ENCODE data around the gene ABCC1.

DNA sequence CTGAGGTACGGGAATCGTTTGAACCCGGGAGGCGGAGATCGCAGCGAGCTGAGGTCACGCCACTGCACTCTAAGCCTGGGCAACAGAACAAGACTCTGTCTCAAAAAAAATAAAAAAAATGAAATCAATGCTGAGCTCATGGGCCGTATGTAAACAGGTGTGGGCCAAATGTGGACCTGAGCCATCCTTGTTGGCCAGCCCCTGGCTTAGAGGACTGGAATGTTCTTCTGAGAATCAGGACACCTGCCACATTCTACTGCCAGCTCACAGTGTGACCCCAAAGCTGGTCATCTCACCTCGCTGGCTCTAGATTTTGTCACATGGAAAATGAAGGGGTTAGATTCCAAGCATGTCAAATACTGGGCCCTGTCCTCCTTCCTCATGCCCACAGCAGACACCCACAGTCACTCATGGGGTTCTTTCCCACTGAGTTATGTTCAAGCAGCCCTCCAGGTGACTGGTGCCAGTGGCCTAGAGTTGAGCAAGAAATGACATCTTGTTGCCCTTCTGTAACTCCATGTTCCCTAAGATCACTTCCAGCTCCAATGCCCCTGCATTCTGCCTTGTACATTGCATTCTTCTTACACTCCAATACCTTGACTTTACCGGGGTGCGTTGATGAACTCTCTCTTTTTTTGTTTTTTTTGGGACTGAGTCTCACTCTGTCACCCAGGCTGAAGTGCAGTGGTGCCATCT lies 110.6 kb downstream of the ABCC1 start:
- TF ChIP-seq EZH2 (IDR thresholded peaks at IDR 0.05; ENCODE audit: borderline replicate concordance, low read depth, low read length, severe bottlenecking), result no peak
- TF ChIP-seq, protein P1, sequence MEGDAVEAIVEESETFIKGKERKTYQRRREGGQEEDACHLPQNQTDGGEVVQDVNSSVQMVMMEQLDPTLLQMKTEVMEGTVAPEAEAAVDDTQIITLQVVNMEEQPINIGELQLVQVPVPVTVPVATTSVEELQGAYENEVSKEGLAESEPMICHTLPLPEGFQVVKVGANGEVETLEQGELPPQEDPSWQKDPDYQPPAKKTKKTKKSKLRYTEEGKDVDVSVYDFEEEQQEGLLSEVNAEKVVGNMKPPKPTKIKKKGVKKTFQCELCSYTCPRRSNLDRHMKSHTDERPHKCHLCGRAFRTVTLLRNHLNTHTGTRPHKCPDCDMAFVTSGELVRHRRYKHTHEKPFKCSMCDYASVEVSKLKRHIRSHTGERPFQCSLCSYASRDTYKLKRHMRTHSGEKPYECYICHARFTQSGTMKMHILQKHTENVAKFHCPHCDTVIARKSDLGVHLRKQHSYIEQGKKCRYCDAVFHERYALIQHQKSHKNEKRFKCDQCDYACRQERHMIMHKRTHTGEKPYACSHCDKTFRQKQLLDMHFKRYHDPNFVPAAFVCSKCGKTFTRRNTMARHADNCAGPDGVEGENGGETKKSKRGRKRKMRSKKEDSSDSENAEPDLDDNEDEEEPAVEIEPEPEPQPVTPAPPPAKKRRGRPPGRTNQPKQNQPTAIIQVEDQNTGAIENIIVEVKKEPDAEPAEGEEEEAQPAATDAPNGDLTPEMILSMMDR (IDR thresholded peaks at IDR 0.05; ENCODE audit: borderline replicate concordance, extremely low read depth, low read length, poor library complexity, severe bottlenecking), result no peak

Data from DND-41 (cell line).